Body of pancreas (tissue), 4 donors: ENCODE results near the gene KCNMB2.
"Not testable (repeated sequence)": the region's sequence is repeated elsewhere in the genome, so short reads cannot be mapped to it uniquely, and the experiment has no call there.

Source experiments
- POLR2A ChIP-seq, 3 donors: fragments of 450-650 bp; IDR thresholded peaks; one replicate each; pipeline ENCODE4 v1.6.1; 2016; ENCODE audit warnings: antibody characterized with exemption in 3 of 3, mild to moderate bottlenecking in 2 of 3
- TF ChIP-seq, protein P1 (sequence below), 7 experiments: fragments of 450-650 bp in 4 of 7; fragments of 200-600 bp in 3 of 7; sonication (generic) in 3 of 7; IDR thresholded peaks; one replicate each; pipeline ENCODE4 v1.5.1; 2016 to 2019; ENCODE audit warnings: antibody characterized with exemption in 7 of 7

DNA sequence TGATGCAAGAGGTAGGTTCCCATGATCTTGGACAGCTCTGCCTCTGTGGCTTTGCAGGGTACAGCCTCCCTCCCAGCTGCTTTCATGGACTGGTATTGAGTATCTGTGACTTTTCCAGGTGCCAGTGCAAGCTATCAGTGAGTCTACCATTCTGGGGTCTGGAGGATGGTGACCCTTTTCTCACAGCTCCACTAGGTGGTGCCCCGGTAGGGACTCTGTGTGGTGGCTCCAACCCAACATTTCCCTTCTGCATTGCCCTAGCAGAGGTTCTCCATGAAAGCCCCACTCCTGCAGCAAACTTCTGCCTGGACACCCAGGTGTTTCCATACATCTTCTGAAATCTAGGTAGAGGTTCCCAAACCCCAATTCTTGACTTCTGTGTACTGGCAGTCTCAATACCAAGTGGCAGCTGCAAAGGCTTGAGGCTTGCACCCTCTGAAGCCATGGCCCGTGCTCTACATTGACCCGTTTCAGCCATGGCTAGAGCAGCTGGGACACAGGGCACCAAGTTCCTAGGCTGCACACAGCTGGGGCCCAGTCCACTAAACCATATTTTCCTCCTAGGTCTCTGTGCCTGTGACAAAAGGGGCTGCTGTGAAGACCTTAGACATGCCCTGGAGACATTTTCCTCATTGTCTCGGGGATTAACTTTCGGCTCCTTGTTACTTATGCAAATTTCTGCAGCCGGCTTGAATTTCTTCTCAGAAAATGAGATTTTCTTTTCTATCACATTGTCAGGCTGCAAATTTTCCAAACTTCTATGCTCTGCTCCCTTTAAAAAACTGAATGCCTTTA is 209.8 kb downstream of the KCNMB2 start:
- TF ChIP-seq, protein P1, sequence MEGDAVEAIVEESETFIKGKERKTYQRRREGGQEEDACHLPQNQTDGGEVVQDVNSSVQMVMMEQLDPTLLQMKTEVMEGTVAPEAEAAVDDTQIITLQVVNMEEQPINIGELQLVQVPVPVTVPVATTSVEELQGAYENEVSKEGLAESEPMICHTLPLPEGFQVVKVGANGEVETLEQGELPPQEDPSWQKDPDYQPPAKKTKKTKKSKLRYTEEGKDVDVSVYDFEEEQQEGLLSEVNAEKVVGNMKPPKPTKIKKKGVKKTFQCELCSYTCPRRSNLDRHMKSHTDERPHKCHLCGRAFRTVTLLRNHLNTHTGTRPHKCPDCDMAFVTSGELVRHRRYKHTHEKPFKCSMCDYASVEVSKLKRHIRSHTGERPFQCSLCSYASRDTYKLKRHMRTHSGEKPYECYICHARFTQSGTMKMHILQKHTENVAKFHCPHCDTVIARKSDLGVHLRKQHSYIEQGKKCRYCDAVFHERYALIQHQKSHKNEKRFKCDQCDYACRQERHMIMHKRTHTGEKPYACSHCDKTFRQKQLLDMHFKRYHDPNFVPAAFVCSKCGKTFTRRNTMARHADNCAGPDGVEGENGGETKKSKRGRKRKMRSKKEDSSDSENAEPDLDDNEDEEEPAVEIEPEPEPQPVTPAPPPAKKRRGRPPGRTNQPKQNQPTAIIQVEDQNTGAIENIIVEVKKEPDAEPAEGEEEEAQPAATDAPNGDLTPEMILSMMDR (IDR thresholded peaks at IDR 0.05): not testable (repeated sequence)
- TF ChIP-seq POLR2A (IDR thresholded peaks at IDR 0.05): not testable (repeated sequence)
